DMS 273 treated with DMSO at 0.1 percent for 48 hours (cell line): ENCODE results near the gene TTLL10.

Experiments used
- DNase-seq: peaks from one replicate; lab custom pipeline; 2025; lab: John Stamatoyannopoulos, UW

TTLL10 gene, protein sequence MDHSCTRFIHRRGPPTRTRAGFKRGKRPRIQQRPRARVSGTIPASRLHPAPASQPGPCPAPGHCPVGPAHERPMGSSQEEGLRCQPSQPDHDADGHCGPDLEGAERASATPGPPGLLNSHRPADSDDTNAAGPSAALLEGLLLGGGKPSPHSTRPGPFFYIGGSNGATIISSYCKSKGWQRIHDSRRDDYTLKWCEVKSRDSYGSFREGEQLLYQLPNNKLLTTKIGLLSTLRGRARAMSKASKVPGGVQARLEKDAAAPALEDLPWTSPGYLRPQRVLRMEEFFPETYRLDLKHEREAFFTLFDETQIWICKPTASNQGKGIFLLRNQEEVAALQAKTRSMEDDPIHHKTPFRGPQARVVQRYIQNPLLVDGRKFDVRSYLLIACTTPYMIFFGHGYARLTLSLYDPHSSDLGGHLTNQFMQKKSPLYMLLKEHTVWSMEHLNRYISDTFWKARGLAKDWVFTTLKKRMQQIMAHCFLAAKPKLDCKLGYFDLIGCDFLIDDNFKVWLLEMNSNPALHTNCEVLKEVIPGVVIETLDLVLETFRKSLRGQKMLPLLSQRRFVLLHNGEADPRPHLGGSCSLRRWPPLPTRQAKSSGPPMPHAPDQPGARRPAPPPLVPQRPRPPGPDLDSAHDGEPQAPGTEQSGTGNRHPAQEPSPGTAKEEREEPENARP

DNA sequence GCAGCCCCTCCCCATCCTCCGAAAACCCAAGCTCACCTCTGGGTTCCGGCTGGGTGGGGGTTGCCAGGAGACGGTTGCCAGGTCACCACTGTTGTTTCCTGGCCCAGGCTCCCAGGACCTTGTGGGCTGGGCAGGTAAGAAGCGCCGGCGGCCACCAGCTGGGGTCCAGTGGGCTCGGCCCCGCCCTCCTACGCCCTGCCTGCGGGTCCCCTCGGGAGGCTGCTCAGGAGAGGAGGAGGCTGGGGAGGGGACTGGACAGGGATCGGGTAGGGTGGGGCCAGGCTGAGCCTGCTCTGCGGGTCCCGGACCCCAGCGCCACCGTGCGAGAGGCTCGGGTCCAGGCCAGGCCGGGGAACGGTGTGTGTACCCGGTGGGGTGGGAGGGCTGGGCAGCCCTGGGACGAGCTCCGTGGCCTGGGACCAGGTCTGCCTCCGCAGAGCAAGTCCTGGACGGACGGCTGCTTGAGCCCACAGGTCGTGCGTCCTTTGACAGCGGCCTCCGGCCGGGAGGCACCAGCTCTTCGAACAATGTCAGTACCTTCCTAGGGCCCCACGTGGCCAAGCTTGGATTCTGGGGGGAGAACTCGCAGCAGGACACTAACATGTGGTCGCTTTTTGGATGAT lies at the start of gene TTLL10:
Gene TTLL10 (plus strand): TSS at position 88 of the 623 bp plus-strand sequence. CDS start 5,336 bp downstream, outside the sequence.
- no peak for DNase-seq

GRCh38 chr1:1124508-1124785 lies 49.2 kb upstream of the TTLL10 start:
- no peak for DNase-seq

- DNase-seq: no peak
Measured at GRCh38 chr1:1124786-1125642, 48.7 kb upstream of the TTLL10 start.

DNA sequence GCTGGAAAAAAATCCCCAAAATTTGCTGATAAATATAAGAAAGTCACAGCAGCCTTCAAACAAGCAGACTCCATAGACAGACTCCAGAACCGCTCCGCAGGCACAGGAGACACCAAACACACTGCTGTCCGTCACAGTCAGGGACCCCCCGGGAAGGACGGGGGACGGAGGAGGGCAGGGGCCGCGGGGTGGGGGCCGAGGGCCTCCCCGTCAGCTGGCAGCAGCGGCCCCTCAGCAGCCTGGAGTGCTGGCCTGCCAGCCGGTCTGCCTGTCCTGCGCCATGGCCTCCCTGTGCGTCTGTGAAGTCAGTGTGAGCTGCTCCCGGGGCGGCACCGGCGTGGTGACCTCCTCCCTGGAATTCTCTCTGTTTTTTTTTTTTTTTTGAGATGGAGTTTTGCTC lies 47.7 kb upstream of the TTLL10 start:
- DNase-seq: no peak

DNA sequence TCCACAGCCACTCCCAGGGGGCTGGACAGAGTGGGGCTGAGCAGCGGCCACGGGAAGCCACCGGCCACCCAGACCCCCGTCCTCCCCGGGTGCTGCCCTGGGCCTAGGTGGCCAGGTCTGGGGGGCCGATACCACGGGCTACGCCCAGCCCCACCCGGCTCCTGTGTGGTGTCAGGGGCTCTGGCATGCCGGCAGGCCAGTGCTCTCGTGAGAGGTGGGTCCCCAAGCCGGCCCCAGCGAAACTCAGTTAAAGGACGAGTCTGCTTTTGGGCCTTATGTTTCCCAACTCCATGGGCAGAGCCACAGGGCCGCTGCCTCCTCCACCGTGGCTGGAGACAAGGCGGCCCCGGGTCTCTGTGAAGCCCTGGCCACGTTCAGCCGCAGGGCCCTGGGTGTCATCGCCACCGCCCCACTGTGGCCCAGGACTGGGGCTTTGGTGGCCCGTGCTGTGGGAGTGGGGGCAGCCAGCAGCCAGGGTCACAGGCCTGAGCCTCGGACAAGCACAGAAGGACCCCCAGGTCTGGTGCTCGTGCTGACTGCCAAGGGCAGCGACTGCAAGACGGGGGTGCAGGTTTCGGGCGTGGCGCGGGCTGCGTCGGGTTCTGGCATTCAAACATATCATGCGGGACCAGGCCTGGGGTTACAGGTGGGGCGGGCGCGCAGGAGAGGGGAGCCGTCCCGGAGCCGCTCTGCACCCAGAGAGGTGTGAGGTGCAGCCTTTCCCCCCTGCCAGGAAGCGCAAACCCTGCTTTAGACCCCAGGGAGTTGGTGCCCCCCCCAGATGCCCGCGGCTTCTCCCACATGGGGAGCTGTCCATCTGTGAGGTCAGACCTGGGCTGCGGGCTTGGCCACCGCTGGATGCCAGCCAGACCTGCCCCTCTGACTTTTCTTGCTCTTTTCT lies 45.9 kb upstream of the TTLL10 start:
- no peak for DNase-seq

GRCh38 chr1:1128454-1129139 lies 45.1 kb upstream of the TTLL10 start:
- DNase-seq: no peak

- no peak for DNase-seq
Measured at GRCh38 chr1:1129381-1129821, 44.3 kb upstream of the TTLL10 start.

DNA sequence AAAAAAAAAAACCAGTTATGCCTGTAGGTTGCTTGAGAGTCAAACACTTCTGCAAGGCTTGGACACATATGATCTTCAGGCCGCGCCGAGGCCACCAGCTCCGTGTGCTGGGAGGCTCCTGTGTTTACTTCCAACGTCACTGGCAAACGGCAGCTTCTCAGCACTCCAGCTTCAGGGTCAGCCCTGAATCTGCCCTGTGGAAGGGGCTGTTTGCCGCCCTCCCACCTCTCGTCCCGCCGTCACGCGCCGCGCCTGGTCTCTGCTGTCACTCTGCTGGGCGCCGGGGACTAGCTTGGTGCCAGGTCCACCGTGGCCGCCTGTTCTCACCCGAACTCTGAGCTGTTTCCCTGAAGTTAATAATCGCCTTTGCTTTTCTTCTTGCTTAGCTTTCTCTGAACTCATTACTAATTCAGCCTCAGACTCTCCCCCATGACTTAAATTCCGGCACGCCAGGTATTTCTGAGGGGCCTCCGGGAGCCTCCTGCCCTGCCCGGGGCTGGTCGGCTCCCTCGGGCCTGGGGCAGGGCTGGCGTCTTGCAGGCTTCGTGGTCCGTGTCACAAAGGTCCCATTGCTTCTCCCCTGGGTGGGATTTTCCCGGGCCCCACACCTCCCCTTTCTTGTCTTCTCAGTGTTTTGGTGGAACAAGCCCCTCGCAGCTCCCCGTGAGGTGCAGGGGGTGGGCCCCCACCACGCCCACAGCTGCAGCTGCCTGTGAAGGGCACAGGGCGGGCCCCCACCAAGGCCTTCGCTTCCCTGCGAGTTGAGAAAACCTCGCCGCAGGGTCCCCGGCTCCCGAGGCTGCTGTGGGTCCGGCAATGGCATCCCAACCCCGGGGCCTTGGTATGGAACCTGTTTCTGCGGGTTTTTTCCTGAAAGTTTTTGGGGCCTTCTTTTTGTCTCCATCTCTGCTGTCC lies 43.2 kb upstream of the TTLL10 start:
- no peak for DNase-seq

DNA sequence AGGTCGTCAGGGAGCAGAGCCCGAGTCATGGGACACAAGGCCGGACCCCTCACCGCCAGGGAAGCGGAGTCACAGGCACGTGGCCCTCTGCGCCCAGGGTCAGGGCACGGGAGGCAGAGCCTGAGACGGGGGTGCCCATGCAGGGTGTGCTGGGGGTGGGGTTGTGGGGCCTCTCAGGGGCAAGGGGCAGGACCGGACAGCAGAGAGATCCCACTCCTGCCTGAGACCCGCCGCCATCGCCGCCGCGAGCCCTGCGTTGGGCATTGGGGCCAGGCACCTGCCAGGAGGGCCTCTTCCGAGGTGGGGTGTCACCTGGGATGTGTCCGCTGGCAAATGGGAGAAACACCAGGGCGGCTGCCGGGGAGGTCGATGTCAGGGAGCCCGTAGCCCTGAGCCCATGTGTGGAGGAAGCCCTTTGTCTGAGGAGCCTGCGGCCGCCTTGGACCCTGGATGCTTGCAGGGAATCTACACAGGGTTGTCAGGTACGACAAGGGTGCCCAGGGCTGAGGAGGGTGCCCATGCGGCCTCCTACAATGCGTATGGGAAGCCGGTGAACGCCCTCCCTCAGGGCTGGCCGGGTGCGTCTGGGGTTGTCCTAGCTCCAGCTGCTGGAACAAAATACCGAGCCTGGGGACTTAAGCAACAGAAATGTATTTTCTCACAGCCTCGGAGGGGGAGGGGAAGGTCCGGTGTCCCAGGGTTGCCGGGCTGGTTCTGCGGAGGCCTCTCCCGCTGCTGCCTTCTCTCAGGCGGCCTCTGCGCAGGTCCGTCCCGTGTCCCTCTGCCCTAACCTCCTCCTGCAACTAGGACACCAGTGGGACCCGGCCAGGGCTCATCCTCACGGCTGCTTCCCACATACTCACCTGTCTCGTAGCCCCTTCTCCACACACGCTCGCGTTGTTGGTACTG lies 41.4 kb upstream of the TTLL10 start:
- DNase-seq: no peak

DNA sequence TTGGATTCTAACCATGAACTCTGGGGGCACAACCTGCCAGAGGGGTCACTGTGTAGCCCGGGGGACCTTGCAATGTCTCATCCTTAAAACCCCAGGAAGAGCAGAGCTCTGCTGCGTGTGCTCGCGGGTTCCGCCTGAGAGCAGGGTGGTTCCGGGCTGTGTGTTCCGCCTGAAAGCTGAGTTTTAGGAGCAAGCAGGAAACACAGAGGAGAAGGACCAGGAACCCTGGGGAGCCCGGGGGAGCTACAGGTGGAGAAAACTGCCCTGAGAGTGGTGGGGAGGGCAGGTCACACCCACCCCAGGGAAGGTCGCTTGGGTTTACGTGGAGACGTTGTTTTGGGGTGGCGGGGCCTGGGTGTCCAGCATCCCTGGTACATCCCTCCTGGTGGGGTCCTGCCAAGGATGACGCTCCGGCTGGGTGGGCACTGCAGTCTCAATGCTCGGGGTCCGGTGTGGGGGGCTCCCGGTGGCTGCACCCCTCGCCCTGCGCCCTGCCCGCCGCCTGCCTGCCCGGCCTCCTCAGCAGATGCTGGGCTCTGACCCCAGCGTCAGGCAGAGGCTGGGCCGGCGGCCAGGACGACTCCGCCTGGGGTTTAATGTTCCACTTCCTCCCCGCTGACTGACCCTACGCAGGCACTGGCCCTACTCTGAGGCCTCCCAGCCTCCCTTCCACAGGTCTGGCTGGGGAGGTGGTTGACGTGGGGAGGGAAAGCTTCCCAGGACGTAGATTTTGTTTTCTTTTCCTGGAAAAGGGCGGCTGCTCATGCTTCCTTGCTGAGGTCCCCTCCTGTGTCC lies 40.5 kb upstream of the TTLL10 start:
- no peak for DNase-seq

GRCh38 chr1:1134300-1134970 lies 39.2 kb upstream of the TTLL10 start:
- DNase-seq: no peak

DNA sequence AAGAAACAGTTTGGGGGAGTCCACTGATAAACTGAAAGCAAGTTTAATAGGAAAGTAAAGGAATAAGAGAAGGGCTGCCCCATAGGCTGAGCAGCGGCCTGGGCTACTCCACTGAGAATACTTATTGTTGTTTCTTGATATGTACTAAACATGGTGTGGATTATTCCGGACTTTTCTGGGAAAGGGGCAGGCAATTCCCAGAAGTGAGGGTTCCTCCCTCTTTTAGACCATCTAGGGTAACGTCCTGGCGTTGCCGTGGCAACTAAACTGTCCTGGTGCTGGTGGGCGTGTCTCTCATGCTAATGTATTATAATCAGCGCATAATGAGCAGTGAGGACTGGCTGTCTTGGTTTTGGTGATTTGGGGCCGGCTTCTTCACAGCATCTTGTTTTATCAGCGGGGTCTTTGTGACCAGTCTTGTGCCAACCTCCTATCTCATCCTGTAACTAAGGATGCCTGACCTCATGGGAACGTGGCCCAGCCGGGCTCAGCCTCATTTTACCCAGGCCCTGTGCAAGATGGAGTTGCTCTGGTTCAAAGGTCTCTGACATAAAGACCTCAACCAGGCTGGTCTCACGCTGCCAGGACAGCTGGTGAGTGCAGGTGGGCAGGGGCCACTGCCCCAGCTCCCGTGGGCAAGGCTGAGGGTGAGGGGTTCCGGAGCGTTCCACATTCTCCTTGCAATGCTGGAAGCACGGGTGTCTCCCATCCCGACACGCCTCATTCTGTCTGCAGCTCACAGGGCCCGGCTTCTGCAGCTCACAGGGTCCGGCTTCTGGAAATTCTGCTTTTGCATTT lies 38.1 kb upstream of the TTLL10 start:
- no peak for DNase-seq

GRCh38 chr1:1136547-1137230 lies 37.0 kb upstream of the TTLL10 start:
- no peak for DNase-seq

GRCh38 chr1:1137256-1138045 lies 36.2 kb upstream of the TTLL10 start:
- no peak for DNase-seq

DNA sequence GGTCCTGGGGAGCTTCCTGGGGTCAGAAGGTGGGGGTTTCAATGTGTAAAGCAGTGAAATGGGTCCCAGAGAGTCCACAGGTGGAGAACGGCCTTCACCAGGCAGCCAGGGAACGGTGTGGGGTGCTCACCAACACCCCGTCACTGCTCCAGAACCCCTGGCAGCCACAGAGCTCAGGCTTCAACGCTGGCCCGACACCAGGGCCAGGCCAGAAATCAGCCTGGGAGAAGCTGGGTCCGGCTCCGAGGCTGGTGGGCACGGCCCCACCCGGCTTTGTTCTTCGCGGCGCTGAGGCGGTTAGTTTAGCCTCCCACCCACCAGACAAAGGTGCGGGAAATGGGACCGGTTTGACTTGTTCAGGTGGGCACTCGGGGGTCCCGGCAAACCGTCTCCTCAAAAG lies 33.0 kb upstream of the TTLL10 start:
- no peak for DNase-seq
